Ascending aorta (tissue), 2 donors: ENCODE data around the gene PCDHA2. TPM values are rescaled to one million over a fixed set of nuclear protein-coding genes. Genes with fewer than 3 reads are reported as not detected.
"Not testable (repeated sequence)": the region's sequence is repeated elsewhere in the genome, so short reads cannot be mapped to it uniquely, and the experiment has no call there.

Source experiments
- DNase-seq, 2 donors: peaks; one replicate each; pipeline ENCODE4 v3.0.0-alpha.2; 2019; ENCODE audit warnings: low spot score in 2 of 2
- H3K27ac ChIP-seq, 2 donors: fragments of 200-600 bp; sonication (generic); one replicate each; pipeline ENCODE4 v1.5.1; 2016 to 2017; ENCODE audit warnings: mild to moderate bottlenecking in 1 of 2
- H3K27me3 ChIP-seq: fragments of 200-600 bp; sonication (generic); one replicate; pipeline ENCODE4 v1.5.1; 2017
- H3K36me3 ChIP-seq, 2 donors: fragments of 200-600 bp; sonication (generic); one replicate each; pipeline ENCODE4 v1.5.1; 2016
- H3K4me1 ChIP-seq, 2 donors: fragments of 200-600 bp; sonication (generic); one replicate each; pipeline ENCODE4 v1.5.1; 2016 to 2017; ENCODE audit warnings: mild to moderate bottlenecking in 1 of 2
- H3K4me3 ChIP-seq, 2 donors: fragments of 200-600 bp; sonication (generic); one replicate each; pipeline ENCODE4 v1.5.1; 2016 to 2017; ENCODE audit warnings: mild to moderate bottlenecking in 1 of 2
- H3K9me3 ChIP-seq, 2 donors: fragments of 200-600 bp; sonication (generic); one replicate each; pipeline ENCODE4 v1.5.1; 2016
- intact Hi-C: fragments of 100-400 bp; cut with DNase I; formaldehyde crosslinking; loops from one replicate; pipeline ENCODE4 v1.15.1; 2023
- total RNA-seq: library from RNA; depleted of rRNA; stranded (reverse); fragments of >200 nt; gene quantifications from one replicate; pipeline ENCODE4 v1.1.0, GENCODE V29; 2016
- TF ChIP-seq, protein P1 (sequence below), 3 experiments: fragments of 200-600 bp in 2 of 3; fragments of 450-650 bp in 1 of 3; sonication (generic) in 2 of 3; IDR thresholded peaks; one replicate each; pipeline ENCODE4 v1.5.1; 2016 to 2019; ENCODE audit warnings: antibody characterized with exemption in 3 of 3, mild to moderate bottlenecking in 1 of 3, moderate library complexity in 1 of 3

PCDHA2 gene
- total RNA-seq, 1 donor from 2014 or later, result not detected

DNA sequence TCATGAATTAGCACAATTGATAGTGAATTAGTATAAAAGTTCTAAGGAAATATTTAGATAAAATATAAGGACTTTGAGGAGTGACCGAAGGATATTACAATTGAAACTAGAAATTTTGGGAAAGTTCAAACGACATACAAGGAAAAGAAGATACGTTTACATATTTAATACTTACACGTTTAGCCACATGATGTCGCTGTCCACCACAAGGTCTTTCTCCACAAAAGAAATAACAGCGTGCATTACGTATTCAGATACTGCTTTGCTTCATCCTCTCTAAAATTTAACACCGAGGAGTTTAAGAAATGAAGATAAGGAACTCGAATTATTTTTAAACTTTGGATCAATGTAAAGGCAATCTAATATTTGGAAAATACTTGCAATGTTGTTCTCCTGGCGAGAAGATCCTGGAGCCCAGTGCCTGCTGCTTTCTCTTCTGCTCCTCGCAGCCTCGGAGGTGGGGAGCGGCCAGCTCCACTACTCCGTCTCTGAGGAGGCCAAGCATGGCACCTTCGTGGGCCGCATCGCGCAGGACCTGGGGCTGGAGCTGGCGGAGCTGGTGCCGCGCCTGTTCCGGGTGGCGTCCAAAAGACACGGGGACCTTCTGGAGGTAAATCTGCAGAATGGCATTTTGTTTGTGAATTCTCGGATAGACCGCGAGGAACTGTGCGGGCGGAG is 6.3 kb downstream of the PCDHA2 start, which contains the start of gene PCDHA3:
Gene PCDHA3 (plus strand): TSS at position 242 of the 678 bp plus-strand sequence.
- H3K4me3 ChIP-seq, result peak within 1 kb of the TSS; percentile 15 to 41
- H3K4me1 ChIP-seq, result no peaks in the 10 kb centered on the region
- intact Hi-C loops, result loop anchor here (1.0 kb wide), 1 partner anchor 240 kb away; no protein-coding TSS in a partner anchor
- H3K27ac ChIP-seq, result no peak within 1 kb of the TSS
- TF ChIP-seq, protein P1, sequence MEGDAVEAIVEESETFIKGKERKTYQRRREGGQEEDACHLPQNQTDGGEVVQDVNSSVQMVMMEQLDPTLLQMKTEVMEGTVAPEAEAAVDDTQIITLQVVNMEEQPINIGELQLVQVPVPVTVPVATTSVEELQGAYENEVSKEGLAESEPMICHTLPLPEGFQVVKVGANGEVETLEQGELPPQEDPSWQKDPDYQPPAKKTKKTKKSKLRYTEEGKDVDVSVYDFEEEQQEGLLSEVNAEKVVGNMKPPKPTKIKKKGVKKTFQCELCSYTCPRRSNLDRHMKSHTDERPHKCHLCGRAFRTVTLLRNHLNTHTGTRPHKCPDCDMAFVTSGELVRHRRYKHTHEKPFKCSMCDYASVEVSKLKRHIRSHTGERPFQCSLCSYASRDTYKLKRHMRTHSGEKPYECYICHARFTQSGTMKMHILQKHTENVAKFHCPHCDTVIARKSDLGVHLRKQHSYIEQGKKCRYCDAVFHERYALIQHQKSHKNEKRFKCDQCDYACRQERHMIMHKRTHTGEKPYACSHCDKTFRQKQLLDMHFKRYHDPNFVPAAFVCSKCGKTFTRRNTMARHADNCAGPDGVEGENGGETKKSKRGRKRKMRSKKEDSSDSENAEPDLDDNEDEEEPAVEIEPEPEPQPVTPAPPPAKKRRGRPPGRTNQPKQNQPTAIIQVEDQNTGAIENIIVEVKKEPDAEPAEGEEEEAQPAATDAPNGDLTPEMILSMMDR (IDR thresholded peaks at IDR 0.05), result peak in 2 of 3 experiments; percentile 17 to 37
- H3K9me3 ChIP-seq, result peaks cover 5 to 33% of the 10 kb centered on the region in 2 donors
- H3K27me3 ChIP-seq, result no peaks in the 10 kb centered on the region
- no peak for DNase-seq
- H3K36me3 ChIP-seq, result no peaks in the 10 kb centered on the region

DNA sequence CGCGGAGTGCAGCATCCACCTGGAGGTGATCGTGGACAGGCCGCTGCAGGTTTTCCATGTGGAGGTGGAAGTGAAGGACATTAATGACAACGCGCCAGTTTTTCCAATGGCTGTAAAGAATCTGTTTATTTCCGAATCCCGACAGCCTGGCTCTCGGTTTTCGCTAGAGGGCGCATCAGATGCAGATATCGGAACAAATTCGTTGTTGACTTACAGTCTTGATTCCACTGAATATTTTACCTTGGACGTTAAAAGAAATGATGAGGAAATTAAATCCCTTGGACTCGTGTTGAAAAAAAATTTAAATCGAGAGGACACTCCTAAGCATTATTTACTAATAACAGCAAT is 6.8 kb downstream of the PCDHA2 start:
- DNase-seq, result no peak
- Histone ChIP-seq H3K27me3 (no peaks in the 10 kb centered on the region), H3K27ac (no peak overlapping the region), H3K9me3 (peaks cover 5 to 29% of the 10 kb centered on the region in 2 donors), H3K4me3 (peak overlapping the region in 1 of 2 donors; percentile 41), H3K36me3 (no peaks in the 10 kb centered on the region), H3K4me1 (no peaks in the 10 kb centered on the region)
- TF ChIP-seq, protein P1 (IDR thresholded peaks at IDR 0.05), result peak in 1 of 3 experiments; percentile 30
- intact Hi-C loops, result loop anchor here (1.0 kb wide), 1 partner anchor 240 kb away; no protein-coding TSS in a partner anchor

GRCh38 chr5:140802381-140802780 is 7.7 kb downstream of the PCDHA2 start:
- intact Hi-C loops, DNase-seq, H3K27me3 ChIP-seq, H3K27ac ChIP-seq, H3K36me3 ChIP-seq, H3K4me1 ChIP-seq: not testable (repeated sequence)
- Histone ChIP-seq H3K9me3 (peaks cover 5 to 21% of the 10 kb centered on the region in 2 donors), H3K4me3 (peak overlapping the region in 1 of 2 donors; percentile 16)

GRCh38 chr5:140802781-140803271 is 8.2 kb downstream of the PCDHA2 start:
- Histone ChIP-seq H3K9me3 (peaks cover 5 to 23% of the 10 kb centered on the region in 2 donors), H3K27me3 (no peaks in the 10 kb centered on the region), H3K36me3 (no peaks in the 10 kb centered on the region), H3K4me1 (no peaks in the 10 kb centered on the region), H3K27ac (no peak overlapping the region), H3K4me3 (peak overlapping the region in 1 of 2 donors; percentile 16)
- no peak for DNase-seq
- TF ChIP-seq, protein P1 (IDR thresholded peaks at IDR 0.05), result no peak
- intact Hi-C loops, result no loop called here

- peak in 1 of 2 donors; percentile 62 for DNase-seq
- TF ChIP-seq, protein P1 (IDR thresholded peaks at IDR 0.05), result peak in 2 of 3 experiments; percentile 11 to 38
- Histone ChIP-seq H3K27me3 (no peaks in the 10 kb centered on the region), H3K4me3 (peak within 1 kb of the TSS; percentile 16 to 60), H3K27ac (no peak within 1 kb of the TSS), H3K36me3 (no peaks in the 10 kb centered on the region), H3K9me3 (peaks cover 15 to 35% of the 10 kb centered on the region in 2 donors), H3K4me1 (no peaks in the 10 kb centered on the region)
- intact Hi-C loops, result loop anchor here (2.0 kb wide), 1 partner anchor 234 kb away; no protein-coding TSS in a partner anchor
These were observed 12.5 kb downstream of the PCDHA2 start, which contains the start of gene PCDHA4 for GRCh38 chr5:140806834-140807775. Gene PCDHA4 (plus strand): TSS chr5:140807068.

GRCh38 chr5:140808241-140808888 is 13.7 kb downstream of the PCDHA2 start:
- H3K9me3 ChIP-seq, result peaks cover 10 to 24% of the 10 kb centered on the region in 2 donors
- DNase-seq, H3K36me3 ChIP-seq: not testable (repeated sequence)

More at GRCh38 chr5:140808241-140808888, 13.7 kb downstream of the PCDHA2 start:
- H3K4me3 ChIP-seq, intact Hi-C loops, H3K27ac ChIP-seq, H3K4me1 ChIP-seq, H3K27me3 ChIP-seq: not testable (repeated sequence)
